SK-N-SH (cell line): ENCODE measurements around the gene HOXC5.

Experiments
- ELF1 ChIP-seq: IDR thresholded peaks from 2 replicates; pipeline ENCODE4 v1.4.0; 2012
- FOXJ3 ChIP-seq: sonication (generic); formaldehyde crosslinking; IDR thresholded peaks from 2 replicates; pipeline ENCODE4 v1.5.1; 2020; ENCODE audit warnings: mild to moderate bottlenecking, missing genetic modification reagents
- GATA2 ChIP-seq: sonication (generic); formaldehyde crosslinking; IDR thresholded peaks from 2 replicates; pipeline ENCODE4 v1.5.0; 2020; ENCODE audit warnings: mild to moderate bottlenecking, missing genetic modification reagents
- MXI1 ChIP-seq: IDR thresholded peaks from 2 replicates; pipeline ENCODE4 v1.6.1; 2012; ENCODE audit warnings: mild to moderate bottlenecking, low read depth, low read length, improper control_type of control experiment
- PBX3 ChIP-seq: IDR thresholded peaks from 2 replicates; pipeline ENCODE4; 2012
- POLR2AphosphoS5 ChIP-seq: IDR thresholded peaks from 2 replicates; pipeline ENCODE4 v1.6.1; 2012; ENCODE audit warnings: low read depth, low read length
- REST ChIP-seq: IDR thresholded peaks from 2 replicates; pipeline ENCODE4 v1.6.1; 2012; ENCODE audit warnings: mild to moderate bottlenecking, low read depth, low read length, moderate library complexity
- RFX5 ChIP-seq: IDR thresholded peaks from 2 replicates; pipeline ENCODE4 v1.6.1; 2012; ENCODE audit warnings: mild to moderate bottlenecking, improper control_type of control experiment, low read length
- USF2 ChIP-seq: fragments of 150-350 bp; IDR thresholded peaks from 2 replicates; pipeline ENCODE4 v1.6.1; 2017; ENCODE audit warnings: antibody characterized with exemption, low read length, low read depth, borderline replicate concordance
- TF ChIP-seq, protein P1 (sequence below): fragments of 200-600 bp; sonication (generic); IDR thresholded peaks from 2 replicates; pipeline ENCODE4 v1.6.1; 2017; ENCODE audit warnings: antibody characterized with exemption, mild to moderate bottlenecking, moderate library complexity

- TF ChIP-seq, protein P1, sequence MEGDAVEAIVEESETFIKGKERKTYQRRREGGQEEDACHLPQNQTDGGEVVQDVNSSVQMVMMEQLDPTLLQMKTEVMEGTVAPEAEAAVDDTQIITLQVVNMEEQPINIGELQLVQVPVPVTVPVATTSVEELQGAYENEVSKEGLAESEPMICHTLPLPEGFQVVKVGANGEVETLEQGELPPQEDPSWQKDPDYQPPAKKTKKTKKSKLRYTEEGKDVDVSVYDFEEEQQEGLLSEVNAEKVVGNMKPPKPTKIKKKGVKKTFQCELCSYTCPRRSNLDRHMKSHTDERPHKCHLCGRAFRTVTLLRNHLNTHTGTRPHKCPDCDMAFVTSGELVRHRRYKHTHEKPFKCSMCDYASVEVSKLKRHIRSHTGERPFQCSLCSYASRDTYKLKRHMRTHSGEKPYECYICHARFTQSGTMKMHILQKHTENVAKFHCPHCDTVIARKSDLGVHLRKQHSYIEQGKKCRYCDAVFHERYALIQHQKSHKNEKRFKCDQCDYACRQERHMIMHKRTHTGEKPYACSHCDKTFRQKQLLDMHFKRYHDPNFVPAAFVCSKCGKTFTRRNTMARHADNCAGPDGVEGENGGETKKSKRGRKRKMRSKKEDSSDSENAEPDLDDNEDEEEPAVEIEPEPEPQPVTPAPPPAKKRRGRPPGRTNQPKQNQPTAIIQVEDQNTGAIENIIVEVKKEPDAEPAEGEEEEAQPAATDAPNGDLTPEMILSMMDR = no peak
- TF ChIP-seq PBX3 = no peak
- no peak for TF ChIP-seq ELF1
- TF ChIP-seq RFX5 = no peak
- TF ChIP-seq FOXJ3 = no peak
- TF ChIP-seq USF2 = no peak
- TF ChIP-seq REST = no peak
- TF ChIP-seq MXI1 = no peak
- no peak for TF ChIP-seq POLR2AphosphoS5
- no peak for TF ChIP-seq GATA2
These were observed 3.1 kb upstream of the HOXC5 start for GRCh38 chr12:54029529-54030441.
